Activated effector memory CD4-positive, alpha-beta T cell treated with Interleukin-2 at 50 U/mL for 16 hours (primary cell): ENCODE measurements around the gene GRHL1.
"Not testable (repeated sequence)": the region's sequence is repeated elsewhere in the genome, so short reads cannot be mapped to it uniquely, and the experiment has no call there.

Experiments used
- DNase-seq: peaks from one replicate; pipeline ENCODE4 v3.0.0-alpha.2; 2020

Gene GRHL1

GRCh38 chr2:9951522-9952285 lies at the start of gene GRHL1:
Gene GRHL1 (plus strand): TSS chr2:9951693. CDS start chr2:9951834, 141 bp downstream.
- peak; percentile 90 for DNase-seq

DNA sequence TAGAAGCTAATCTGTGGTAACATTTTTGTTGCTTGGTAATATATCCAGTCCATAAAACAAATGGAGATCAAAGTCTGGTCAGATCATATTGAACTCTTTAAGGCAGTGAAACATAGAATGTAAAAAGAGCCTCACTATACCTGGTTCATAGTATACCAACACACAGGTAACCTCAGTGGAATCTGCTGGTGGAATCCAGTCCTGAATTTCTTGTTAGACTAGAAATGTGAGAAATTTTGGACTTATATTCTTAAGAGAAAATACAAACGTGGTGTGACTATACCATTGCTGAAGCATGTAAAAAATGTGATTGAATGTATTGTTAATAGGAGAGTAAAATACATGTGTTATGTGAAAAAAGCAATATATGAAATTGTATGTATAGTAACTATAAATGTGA lies 46.1 kb upstream of the GRHL1 start:
- no peak for DNase-seq

GRCh38 chr2:9907402-9907801 lies 44.1 kb upstream of the GRHL1 start:
- DNase-seq = no peak

DNA sequence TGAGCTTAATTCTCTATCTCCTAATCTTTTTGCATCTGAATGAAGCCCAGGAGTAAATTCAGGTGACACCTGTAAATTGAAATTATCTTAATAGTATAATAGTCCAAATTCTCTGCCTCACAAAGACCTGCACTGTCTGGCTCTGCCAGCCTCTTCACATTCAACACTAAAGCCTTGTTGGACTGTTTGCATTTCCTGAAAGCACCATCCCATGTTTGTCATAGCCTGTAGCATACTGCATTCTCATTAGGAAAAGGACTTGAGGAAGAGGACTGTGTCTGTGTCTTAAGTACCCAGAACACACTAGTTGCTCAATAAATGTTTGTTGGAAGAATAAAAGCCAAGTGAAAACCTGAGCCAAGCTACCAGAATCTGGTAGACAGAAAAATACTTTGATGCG lies 42.9 kb upstream of the GRHL1 start:
- DNase-seq = no peak

GRCh38 chr2:9909106-9909505 lies 42.4 kb upstream of the GRHL1 start:
- DNase-seq = no peak

GRCh38 chr2:9910699-9911098 lies 40.8 kb upstream of the GRHL1 start:
- no peak for DNase-seq

DNA sequence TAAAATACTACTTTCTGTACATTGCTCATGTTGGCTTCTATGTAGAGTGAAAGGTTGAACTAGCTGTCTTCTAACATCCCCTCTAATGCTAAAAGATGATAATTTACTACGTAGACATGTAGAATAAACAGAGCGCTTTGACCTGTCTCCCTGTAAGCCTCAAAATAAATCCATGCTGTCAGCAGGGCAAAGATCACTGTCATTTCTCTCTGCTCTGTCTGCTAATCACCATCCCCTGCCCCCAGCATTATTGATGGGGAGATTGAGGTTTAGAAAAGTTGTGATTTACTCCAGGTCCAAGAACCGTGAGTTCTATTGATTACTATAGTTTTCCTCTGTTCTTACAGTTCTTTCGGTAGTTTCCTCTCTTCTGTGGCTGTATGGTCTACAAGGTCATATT lies 39.0 kb upstream of the GRHL1 start:
- no peak for DNase-seq

DNA sequence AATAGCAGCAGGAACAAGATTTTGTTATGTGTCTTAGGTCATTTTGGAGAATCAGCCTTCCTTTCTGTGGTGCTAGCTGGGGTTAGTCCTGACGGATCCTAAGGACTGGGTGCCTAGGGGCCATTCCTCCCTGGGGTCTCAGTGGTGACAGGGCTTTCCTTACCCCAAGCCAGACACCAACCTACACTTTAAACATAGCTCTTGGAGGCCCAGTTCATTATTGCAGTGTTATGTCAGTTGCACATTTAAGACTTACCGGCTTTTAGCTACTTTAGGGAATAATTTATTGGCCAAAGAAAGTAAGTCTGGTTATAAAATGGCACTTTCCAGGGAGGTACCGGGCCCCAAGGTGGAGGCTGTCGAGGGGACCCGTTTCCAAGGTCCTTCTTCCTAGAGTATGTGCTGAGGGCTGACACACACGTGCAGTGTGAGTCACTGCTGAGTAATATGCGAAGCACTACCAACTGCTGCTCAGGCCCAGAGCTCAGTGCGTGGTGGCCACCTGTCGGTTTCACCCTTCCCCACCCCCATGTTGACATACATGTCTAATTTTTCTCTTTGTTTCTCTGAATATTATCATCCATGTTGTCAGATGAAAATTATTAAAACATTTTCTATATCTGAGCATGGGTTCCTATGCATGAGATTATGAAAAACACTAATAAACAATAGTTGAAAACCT lies 37.0 kb upstream of the GRHL1 start:
- no peak for DNase-seq

DNA sequence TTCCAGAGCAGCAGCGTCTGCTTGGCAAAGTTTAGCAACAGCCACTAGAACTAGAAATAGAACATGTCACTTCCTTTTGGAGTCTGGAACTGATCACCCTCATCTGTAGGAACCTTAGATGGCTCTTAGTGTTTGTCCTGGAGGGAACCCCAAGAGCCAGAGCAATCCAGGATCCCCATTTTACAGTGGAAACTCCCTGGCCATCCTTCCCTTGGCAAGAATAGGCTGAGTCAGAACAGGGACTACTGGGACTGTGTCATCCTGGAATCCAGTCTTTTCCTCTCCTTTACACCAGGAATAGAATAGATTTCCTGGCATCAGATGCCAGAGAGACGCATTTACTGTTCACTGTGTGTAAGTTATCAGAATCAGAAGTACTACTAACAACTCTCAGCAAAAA lies 33.2 kb upstream of the GRHL1 start:
- no peak for DNase-seq

DNA sequence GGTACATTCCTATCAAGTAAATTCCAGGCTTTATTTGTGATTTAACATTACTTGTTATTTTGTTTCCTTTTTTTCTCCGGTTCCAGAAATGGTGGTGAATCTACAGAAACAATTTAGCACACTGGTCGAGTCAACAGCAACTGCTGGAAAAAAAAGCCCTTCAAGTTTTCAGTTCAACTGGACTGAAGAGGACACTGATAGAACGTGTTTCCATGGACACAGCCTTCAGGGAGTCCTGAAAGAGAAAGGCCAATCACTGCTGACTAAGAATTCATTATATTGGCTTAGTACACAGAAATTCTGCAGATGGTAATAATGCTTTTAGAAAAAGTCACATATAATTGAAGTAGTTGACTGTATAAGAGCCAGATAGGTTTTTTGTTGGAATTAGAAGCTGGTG lies 32.0 kb upstream of the GRHL1 start:
- no peak for DNase-seq

- DNase-seq = not testable (repeated sequence)
Measured at GRCh38 chr2:9927020-9927419, 24.5 kb upstream of the GRHL1 start.

DNA sequence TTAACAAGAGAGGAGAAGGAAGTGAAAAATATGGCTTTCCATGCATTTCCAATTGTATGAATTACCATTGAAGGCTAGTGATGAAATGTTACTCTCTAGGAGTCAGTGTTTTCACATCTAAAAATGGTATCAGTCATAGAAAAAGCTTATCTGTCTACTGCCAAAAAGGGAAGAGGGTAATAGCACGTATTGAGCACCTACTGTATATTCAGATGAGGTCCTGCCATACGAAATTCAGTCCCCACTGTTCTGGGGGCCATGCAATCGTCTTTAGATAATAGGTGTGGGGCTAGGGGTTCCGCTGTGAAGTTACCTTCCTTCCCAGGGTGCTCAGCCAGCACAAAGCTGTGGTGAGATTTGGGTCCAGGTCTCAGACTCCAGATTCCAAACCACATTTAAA lies 14.2 kb upstream of the GRHL1 start:
- DNase-seq = no peak

GRCh38 chr2:9937968-9938367 lies 13.5 kb upstream of the GRHL1 start:
- no peak for DNase-seq

DNA sequence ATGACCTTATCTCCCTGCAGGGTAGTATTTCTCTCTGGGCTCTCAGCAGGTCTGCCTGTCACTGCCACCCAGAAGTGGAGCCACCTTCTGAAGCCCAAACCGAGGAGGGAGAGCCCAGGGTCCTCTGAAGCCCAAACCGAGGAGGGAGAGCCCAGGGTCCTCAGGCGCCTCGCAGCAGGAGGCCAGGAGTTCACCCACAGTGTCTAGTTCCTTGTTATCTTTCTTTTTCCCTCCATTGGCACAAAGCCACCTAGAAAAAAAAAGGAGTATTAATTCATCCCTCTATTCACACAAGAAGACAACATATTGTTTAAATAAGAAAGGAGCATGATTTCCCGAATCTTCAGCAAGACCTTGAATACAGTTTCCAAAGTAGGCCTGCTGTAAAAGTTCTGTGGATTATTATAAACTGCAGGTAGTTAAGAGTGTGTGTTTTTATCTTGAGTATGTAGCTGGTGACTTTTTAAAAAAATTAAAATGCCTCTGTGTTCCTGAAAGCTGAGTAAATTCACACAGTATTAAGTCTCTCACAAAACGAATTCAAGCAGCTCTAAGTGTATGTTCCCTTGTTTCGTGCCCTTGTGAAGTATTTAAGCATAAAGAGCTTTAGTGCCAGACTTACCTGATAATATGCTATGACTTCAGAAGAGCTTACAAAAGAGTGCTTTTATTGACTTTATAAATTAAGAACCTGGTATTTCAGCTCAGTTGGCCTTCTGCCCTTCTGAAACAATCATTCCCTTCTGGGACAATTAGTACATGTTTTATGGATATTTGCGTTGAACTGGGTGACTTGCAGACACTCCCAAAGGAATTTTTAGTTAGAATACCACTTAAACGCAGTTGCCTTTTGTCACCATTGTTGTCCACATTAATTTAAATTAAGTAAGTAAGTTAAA lies 11.7 kb upstream of the GRHL1 start:
- no peak for DNase-seq

GRCh38 chr2:9941196-9941995 lies 10.1 kb upstream of the GRHL1 start:
- no peak for DNase-seq

DNA sequence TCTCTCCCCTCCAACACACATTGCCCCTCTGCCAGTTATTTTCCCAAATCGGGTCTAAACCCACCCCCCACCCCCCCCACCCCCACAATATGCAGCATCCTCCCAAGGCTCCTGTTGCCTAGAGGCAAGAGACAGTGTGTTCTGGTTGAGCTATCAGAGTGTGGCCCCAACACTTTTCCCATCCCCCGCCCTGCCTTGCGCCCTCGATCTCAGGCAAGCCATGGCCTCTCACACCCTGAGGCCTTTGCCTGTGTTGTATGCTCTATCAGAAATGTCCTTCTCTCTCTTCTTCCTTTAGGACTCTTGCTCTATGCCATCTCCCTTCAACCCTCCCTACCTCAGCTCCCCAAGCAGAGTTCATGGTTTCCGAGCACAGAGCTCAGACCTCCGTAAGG lies 9.5 kb upstream of the GRHL1 start:
- no peak for DNase-seq

GRCh38 chr2:9944330-9944758 lies 7.1 kb upstream of the GRHL1 start:
- DNase-seq = no peak

- DNase-seq = no peak
Measured at GRCh38 chr2:9945596-9945995, 5.9 kb upstream of the GRHL1 start.

DNA sequence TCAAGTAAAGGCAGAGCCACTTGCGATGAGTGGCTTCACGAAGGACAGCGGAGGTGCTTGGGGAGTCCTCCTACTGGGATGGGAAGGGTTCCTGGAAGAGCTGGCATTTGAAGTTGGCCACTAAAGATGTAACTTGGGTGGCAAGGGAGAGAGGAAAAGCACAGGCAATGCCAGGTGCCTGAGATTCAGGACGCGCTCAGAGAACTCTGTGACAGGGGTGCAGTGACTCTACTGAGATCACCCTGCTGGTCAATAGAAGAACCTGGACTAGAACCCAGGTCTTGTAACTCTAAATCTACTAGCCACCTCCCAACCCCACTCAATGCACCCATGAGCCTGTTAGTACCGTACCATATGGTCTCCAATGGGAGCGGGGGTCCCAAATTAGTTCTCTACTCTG lies 5.4 kb upstream of the GRHL1 start:
- no peak for DNase-seq

DNA sequence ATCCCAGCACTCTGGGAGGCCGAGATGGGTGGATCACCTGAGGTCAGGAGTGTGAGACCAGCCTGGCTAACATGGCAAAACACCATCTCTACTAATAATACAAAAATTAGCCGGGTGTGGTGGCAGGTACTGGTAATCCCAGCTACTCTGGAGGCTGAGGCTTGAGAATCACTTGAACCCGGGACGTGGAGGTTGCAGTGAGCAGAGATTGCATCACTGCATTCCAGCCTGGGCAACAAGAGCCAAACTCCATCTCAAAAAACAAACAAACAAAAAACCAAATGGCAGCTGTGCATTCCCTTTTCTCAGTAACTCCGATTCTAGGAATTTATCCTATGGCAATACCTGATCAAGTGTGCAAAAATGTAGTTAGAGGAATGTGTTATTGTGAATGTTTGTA lies 4.7 kb upstream of the GRHL1 start:
- DNase-seq = no peak

- no peak for DNase-seq
Measured at GRCh38 chr2:9948721-9949120, 2.8 kb upstream of the GRHL1 start.

- DNase-seq = no peak
Measured at GRCh38 chr2:9949239-9949991, 2.1 kb upstream of the GRHL1 start.
